Thyroid gland (tissue), 4 donors: ENCODE results near the gene CYP26B1.

Source experiments
- POLR2A ChIP-seq, 2 donors: fragments of 450-650 bp; IDR thresholded peaks; one replicate each; pipeline ENCODE4 v1.6.1; 2017; ENCODE audit warnings: antibody characterized with exemption in 2 of 2, mild to moderate bottlenecking in 2 of 2, moderate library complexity in 1 of 2
- TF ChIP-seq, protein P1 (sequence below), 6 experiments: fragments of 200-600 bp in 3 of 6; fragments of 450-650 bp in 3 of 6; sonication (generic) in 3 of 6; IDR thresholded peaks; one replicate each; pipeline ENCODE4 v1.5.1; 2016 to 2019; ENCODE audit warnings: antibody characterized with exemption in 6 of 6, mild to moderate bottlenecking in 2 of 6, inconsistent platforms in 1 of 6, moderate library complexity in 1 of 6

DNA sequence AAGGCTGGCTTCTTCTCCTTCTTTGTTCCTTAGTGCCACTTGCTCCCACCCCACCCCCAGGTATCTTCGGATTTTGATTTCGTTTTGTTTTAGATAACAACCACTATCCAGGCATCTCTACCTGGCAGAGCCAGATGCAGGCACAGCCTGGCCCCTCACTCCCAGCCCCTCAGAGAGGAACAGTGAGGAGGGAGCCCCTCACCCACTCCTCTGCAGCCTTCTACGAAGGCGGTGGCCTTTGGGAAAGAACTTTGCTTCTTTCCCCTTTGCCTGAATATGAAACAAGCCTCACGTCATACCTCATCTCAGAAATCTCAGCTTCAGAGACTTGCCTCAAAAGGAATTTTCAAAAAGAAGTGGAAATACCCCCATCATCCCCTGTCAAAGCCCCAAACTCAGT lies 6.3 kb upstream of the CYP26B1 start:
- TF ChIP-seq POLR2A (IDR thresholded peaks at IDR 0.05): no peak
- TF ChIP-seq, protein P1, sequence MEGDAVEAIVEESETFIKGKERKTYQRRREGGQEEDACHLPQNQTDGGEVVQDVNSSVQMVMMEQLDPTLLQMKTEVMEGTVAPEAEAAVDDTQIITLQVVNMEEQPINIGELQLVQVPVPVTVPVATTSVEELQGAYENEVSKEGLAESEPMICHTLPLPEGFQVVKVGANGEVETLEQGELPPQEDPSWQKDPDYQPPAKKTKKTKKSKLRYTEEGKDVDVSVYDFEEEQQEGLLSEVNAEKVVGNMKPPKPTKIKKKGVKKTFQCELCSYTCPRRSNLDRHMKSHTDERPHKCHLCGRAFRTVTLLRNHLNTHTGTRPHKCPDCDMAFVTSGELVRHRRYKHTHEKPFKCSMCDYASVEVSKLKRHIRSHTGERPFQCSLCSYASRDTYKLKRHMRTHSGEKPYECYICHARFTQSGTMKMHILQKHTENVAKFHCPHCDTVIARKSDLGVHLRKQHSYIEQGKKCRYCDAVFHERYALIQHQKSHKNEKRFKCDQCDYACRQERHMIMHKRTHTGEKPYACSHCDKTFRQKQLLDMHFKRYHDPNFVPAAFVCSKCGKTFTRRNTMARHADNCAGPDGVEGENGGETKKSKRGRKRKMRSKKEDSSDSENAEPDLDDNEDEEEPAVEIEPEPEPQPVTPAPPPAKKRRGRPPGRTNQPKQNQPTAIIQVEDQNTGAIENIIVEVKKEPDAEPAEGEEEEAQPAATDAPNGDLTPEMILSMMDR (IDR thresholded peaks at IDR 0.05): no peak
